ENCODE data around the gene ACYP1. TPM values are rescaled to one million over a fixed set of nuclear protein-coding genes. Genes with fewer than 3 reads are reported as not detected.

Gene ACYP1
- total and polyA plus RNA-seq, 2 of the 13 experiments (the other 11 are each of a cell fraction or from before 2014, with no cell fraction given): 9.7 to 22.4 TPM

DNA sequence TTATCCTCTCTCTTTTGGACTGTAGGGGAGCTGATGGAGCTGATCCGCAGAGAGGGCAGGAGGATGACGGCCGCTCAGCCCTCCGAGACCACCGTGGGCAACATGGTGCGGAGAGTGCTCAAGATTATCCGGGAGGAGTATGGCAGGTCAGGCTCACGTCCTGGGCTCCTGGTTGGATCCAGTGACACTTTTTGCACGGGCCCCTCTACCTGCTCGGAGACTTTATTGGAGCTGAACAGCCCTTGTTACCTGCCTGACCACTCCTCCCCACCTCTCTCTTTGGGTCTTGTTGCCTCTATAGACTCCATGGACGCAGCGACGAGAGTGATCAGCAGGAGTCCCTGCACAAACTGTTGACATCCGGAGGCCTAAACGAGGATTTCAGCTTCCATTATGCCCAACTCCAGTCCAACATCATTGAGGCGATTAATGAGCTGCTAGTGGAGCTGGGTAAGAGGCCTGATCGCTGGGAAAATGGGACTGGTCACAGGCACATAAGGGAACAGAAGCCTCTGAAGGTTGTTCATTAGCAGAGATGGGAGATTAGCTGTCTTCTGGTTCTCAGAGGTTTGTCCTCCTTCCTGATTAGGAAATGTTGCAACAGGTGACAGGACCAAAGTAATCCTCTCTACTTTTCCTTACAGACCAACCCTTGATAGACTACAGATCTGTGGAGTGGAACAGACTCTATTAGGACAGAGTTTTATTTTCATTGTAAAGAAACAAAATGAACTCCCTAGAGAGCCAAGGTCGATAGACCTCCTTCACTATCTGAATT, 60.4 kb downstream of the ACYP1 start (continued):
- no peak for TF ChIP-seq ZNF44 (CRISPR knock-in tag; IDR thresholded peaks at IDR 0.05)
- no peak for TF ChIP-seq DNMT1 (CRISPR knock-in tag; IDR thresholded peaks at IDR 0.05)
- TF ChIP-seq, protein P1, sequence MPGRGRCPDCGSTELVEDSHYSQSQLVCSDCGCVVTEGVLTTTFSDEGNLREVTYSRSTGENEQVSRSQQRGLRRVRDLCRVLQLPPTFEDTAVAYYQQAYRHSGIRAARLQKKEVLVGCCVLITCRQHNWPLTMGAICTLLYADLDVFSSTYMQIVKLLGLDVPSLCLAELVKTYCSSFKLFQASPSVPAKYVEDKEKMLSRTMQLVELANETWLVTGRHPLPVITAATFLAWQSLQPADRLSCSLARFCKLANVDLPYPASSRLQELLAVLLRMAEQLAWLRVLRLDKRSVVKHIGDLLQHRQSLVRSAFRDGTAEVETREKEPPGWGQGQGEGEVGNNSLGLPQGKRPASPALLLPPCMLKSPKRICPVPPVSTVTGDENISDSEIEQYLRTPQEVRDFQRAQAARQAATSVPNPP (CRISPR knock-in tag; IDR thresholded peaks at IDR 0.05): no peak
- no peak for TF ChIP-seq ZNF180 (CRISPR knock-in tag; IDR thresholded peaks at IDR 0.05; ENCODE audit: borderline replicate concordance, low read depth)
- TF ChIP-seq, protein P2, sequence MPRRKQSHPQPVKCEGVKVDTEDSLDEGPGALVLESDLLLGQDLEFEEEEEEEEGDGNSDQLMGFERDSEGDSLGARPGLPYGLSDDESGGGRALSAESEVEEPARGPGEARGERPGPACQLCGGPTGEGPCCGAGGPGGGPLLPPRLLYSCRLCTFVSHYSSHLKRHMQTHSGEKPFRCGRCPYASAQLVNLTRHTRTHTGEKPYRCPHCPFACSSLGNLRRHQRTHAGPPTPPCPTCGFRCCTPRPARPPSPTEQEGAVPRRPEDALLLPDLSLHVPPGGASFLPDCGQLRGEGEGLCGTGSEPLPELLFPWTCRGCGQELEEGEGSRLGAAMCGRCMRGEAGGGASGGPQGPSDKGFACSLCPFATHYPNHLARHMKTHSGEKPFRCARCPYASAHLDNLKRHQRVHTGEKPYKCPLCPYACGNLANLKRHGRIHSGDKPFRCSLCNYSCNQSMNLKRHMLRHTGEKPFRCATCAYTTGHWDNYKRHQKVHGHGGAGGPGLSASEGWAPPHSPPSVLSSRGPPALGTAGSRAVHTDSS (CRISPR knock-in tag; conservative IDR thresholded peaks at IDR 0.05): no peak
- TF ChIP-seq, protein P3, sequence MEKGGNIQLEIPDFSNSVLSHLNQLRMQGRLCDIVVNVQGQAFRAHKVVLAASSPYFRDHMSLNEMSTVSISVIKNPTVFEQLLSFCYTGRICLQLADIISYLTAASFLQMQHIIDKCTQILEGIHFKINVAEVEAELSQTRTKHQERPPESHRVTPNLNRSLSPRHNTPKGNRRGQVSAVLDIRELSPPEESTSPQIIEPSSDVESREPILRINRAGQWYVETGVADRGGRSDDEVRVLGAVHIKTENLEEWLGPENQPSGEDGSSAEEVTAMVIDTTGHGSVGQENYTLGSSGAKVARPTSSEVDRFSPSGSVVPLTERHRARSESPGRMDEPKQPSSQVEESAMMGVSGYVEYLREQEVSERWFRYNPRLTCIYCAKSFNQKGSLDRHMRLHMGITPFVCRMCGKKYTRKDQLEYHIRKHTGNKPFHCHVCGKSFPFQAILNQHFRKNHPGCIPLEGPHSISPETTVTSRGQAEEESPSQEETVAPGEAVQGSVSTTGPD (CRISPR knock-in tag; IDR thresholded peaks at IDR 0.05): no peak
- no peak for TF ChIP-seq GABPA (IDR thresholded peaks at IDR 0.05; ENCODE audit: low read depth, low read length)
- no peak for TF ChIP-seq GABPA (CRISPR knock-in tag; IDR thresholded peaks at IDR 0.05; ENCODE audit: low read depth)
- no peak for TF ChIP-seq KDM6A (CRISPR knock-in tag; IDR thresholded peaks at IDR 0.05; ENCODE audit: low read depth)
- no peak for TF ChIP-seq SIX1 (CRISPR knock-in tag; IDR thresholded peaks at IDR 0.05; ENCODE audit: borderline replicate concordance)
- no peak for TF ChIP-seq HMG20B (CRISPR knock-in tag; conservative IDR thresholded peaks at IDR 0.05)
- TF ChIP-seq AKAP8 (CRISPR knock-in tag; IDR thresholded peaks at IDR 0.05): no peak
- no peak for TF ChIP-seq RARG (CRISPR knock-in tag; IDR thresholded peaks at IDR 0.05; ENCODE audit: low read depth)
- TF ChIP-seq, protein P4, sequence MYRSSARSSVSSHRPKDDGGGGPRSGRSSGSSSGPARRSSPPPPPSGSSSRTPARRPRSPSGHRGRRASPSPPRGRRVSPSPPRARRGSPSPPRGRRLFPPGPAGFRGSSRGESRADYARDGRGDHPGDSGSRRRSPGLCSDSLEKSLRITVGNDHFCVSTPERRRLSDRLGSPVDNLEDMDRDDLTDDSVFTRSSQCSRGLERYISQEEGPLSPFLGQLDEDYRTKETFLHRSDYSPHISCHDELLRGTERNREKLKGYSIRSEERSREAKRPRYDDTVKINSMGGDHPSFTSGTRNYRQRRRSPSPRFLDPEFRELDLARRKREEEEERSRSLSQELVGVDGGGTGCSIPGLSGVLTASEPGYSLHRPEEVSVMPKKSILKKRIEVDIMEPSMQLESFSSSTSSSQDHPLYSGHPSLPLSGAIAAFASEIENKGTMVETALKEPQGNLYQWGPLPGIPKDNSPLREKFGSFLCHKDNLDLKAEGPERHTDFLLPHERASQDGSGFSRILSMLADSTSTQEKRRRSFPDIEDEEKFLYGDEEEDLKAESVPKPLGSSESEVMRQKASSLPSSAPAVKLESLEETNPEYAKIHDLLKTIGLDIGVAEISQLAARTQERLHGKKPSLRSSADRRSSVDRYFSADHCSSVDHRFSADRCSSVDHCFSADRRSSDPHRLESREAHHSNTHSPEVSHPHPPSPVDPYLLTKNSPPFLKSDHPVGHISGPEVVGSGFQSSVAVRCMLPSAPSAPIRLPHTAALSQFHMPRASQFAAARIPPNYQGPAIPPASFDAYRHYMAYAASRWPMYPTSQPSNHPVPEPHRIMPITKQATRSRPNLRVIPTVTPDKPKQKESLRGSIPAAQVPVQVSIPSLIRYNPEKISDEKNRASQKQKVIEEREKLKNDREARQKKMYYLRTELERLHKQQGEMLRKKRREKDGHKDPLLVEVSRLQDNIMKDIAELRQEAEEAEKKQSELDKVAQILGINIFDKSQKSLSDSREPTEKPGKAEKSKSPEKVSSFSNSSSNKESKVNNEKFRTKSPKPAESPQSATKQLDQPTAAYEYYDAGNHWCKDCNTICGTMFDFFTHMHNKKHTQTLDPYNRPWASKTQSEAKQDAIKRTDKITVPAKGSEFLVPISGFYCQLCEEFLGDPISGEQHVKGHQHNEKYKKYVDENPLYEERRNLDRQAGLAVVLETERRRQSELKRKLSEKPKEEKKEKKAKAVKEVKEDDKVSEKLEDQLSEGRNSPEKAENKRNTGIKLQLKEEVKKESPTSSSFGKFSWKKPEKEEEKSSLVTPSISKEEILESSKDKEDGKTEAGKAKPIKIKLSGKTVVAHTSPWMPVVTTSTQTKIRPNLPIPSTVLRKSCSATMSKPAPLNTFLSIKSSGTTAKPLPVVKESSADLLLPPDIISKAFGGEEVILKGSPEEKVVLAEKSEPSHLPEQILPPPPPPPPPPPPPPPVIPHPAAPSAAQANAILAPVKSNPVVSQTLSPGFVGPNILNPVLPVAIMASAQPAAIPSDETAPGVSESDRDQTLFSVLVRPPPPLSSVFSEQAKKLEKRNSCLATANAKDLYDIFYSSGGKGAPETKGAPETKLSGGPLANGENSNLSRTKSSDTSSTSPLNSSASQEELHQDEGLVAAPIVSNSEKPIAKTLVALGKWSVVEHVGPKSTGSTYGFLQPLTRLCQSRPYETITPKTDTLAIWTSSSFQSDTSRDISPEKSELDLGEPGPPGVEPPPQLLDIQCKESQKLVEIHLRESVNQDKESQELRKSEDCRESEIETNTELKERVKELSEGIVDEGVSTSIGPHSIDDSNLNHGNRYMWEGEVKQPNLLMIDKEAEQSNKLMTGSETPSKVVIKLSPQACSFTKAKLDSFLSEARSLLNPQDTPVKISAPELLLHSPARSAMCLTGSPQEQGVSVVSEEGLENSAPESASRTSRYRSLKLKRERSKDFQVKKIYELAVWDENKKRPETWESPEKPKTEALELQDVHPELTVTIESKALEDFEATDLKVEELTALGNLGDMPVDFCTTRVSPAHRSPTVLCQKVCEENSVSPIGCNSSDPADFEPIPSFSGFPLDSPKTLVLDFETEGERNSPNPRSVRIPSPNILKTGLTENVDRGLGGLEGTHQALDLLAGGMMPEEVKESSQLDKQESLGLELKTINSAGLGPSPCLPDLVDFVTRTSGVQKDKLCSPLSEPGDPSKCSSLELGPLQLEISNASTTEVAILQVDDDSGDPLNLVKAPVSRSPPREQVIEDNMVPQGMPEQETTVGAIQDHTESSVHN (CRISPR knock-in tag; IDR thresholded peaks at IDR 0.05): peak; percentile 48; the same call in 1 of the 2 replicates
- no peak for TF ChIP-seq ZNF143 (CRISPR knock-in tag; IDR thresholded peaks at IDR 0.05)
- no peak for TF ChIP-seq ZNF121 (CRISPR knock-in tag; IDR thresholded peaks at IDR 0.05)
- no peak for TF ChIP-seq SYNCRIP (IDR thresholded peaks at IDR 0.05; ENCODE audit: insufficient read depth, low read depth, low read length)

Data from HepG2 (cell line).